HepG2 (cell line): ENCODE data around the gene SOCS1. TPM values are rescaled to one million over a fixed set of nuclear protein-coding genes. Genes with fewer than 3 reads are reported as not detected.

ENCODE experiments used
- CHD2 ChIP-seq: IDR thresholded peaks from 2 replicates; pipeline ENCODE4 v1.6.1; 2011; ENCODE audit warnings: low read depth, low read length, improper control_type of control experiment
- DNMT3B ChIP-seq: conservative IDR thresholded peaks from 2 replicates; pipeline ENCODE4 v1.6.1; 2016; ENCODE audit warnings: missing biosample characterization, control low read depth
- DR1 ChIP-seq: sonication (generic); formaldehyde crosslinking; IDR thresholded peaks from 2 replicates; pipeline ENCODE4 v1.8.0; 2021; ENCODE audit warnings: mild to moderate bottlenecking, missing genetic modification reagents, inconsistent platforms
- FOXK1 ChIP-seq: sonication (generic); formaldehyde crosslinking; IDR thresholded peaks from 2 replicates; pipeline ENCODE4 v1.4.0; 2020; ENCODE audit warnings: low read depth, missing genetic modification reagents, borderline replicate concordance
- HDAC1 ChIP-seq: sonication (generic); formaldehyde crosslinking; IDR thresholded peaks from 2 replicates; pipeline ENCODE4 v1.5.1; 2020; ENCODE audit warnings: mild to moderate bottlenecking, missing genetic modification reagents
- HDAC2 ChIP-seq: sonication (generic); formaldehyde crosslinking; IDR thresholded peaks from 2 replicates; pipeline ENCODE4 v1.4.0; 2020; ENCODE audit warnings: missing genetic modification reagents
- NAIF1 ChIP-seq: sonication (generic); formaldehyde crosslinking; IDR thresholded peaks from 2 replicates; pipeline ENCODE4 v1.5.0; 2020; ENCODE audit warnings: mild to moderate bottlenecking, missing genetic modification reagents, borderline replicate concordance
- NFYC ChIP-seq: IDR thresholded peaks from 2 replicates; pipeline ENCODE4 v1.6.1; 2016; ENCODE audit warnings: missing genetic modification reagents, missing compliant biosample characterization
- SAP130 ChIP-seq: IDR thresholded peaks from 2 replicates; pipeline ENCODE4 v1.6.1; 2016; ENCODE audit warnings: low read depth
- SOX13 ChIP-seq, 3 experiments: fragments of 450-650 bp in 1 of 3; sonication (generic) in 1 of 3; formaldehyde crosslinking in 1 of 3; IDR thresholded peaks in 2 of 3; conservative IDR thresholded peaks in 1 of 3; 2 replicates each; pipeline versions ENCODE4 v1.5.0 to v1.6.1; 2016 to 2020; ENCODE audit warnings: antibody characterized with exemption in 1 of 3, mild to moderate bottlenecking in 1 of 3, missing compliant biosample characterization in 1 of 3, missing genetic modification reagents in 1 of 3, moderate library complexity in 1 of 3
- SOX6 ChIP-seq, 2 experiments: fragments of 450-650 bp in 1 of 2; sonication (generic) in 1 of 2; formaldehyde crosslinking in 1 of 2; IDR thresholded peaks; 2 replicates each; pipeline versions ENCODE4 v1.4.0 to v1.6.1; 2017 to 2020; ENCODE audit warnings: antibody characterized with exemption in 1 of 2, mild to moderate bottlenecking in 1 of 2, missing genetic modification reagents in 1 of 2
- TGIF2 ChIP-seq: IDR thresholded peaks from 2 replicates; pipeline ENCODE4 v1.6.1; 2016; ENCODE audit warnings: control low read depth, missing compliant biosample characterization
- THAP11 ChIP-seq: IDR thresholded peaks from 2 replicates; pipeline ENCODE4 v1.6.1; 2016; ENCODE audit warnings: missing biosample characterization, missing genetic modification reagents
- ZNF205 ChIP-seq: IDR thresholded peaks from 2 replicates; pipeline ENCODE4 v1.6.1; 2018; ENCODE audit warnings: missing biosample characterization, missing genetic modification reagents
- ZNF225 ChIP-seq: sonication (generic); formaldehyde crosslinking; IDR thresholded peaks from 2 replicates; pipeline ENCODE4 v1.4.0; 2020; ENCODE audit warnings: mild to moderate bottlenecking, missing genetic modification reagents
- ZNF614 ChIP-seq: IDR thresholded peaks from 2 replicates; pipeline ENCODE4 v1.6.1; 2018; ENCODE audit warnings: missing biosample characterization, missing genetic modification reagents, inconsistent platforms, borderline replicate concordance
- ZNF83 ChIP-seq: sonication (generic); formaldehyde crosslinking; IDR thresholded peaks from 2 replicates; pipeline ENCODE4 v1.4.0; 2020; ENCODE audit warnings: missing genetic modification reagents, mild to moderate bottlenecking, borderline replicate concordance
- polyA plus RNA-seq, 8 experiments: library from polyadenylated mRNA; depleted of rRNA in 3 of 8; stranded (reverse) in 7 of 8; unstranded in 1 of 8; fragments of >200 nt; fragmentation: Illumina TruSeq in 4 of 8; extraction: Trizol in 4 of 8; gene quantifications; 2 replicates each; pipeline versions ENCODE4 v1.2.1 to v1.2.3, GENCODE V29; 2011 to 2016; ENCODE audit warnings: low read depth in 4 of 8, missing spikeins in 1 of 8, mixed read lengths in 1 of 8; ENCODE audit not compliant: insufficient read depth in 1 of 8
- total RNA-seq, 5 experiments: library from RNA; depleted of rRNA; stranded (reverse); fragments of >200 nt; fragmentation: Illumina TruSeq; extraction: Trizol; gene quantifications; 2 replicates each; pipeline ENCODE4 v1.2.3, GENCODE V29; 2016; ENCODE audit warnings: low read depth in 1 of 5
- TF ChIP-seq, protein P1 (sequence below): sonication (generic); IDR thresholded peaks from 2 replicates; pipeline ENCODE4 v1.6.1; 2016; ENCODE audit warnings: low read depth, borderline replicate concordance
- TF ChIP-seq, protein P2 (sequence below): sonication (generic); formaldehyde crosslinking; conservative IDR thresholded peaks from 2 replicates; pipeline ENCODE4 v1.4.0; 2020; ENCODE audit warnings: missing genetic modification reagents
- TF ChIP-seq, protein P3 (sequence below): sonication (generic); formaldehyde crosslinking; IDR thresholded peaks from 2 replicates; pipeline ENCODE4 v1.8.1; 2023; ENCODE audit warnings: mild to moderate bottlenecking, missing genetic modification reagents, borderline replicate concordance
- TF ChIP-seq, protein P4 (sequence below): sonication (generic); formaldehyde crosslinking; IDR thresholded peaks from 2 replicates; pipeline ENCODE4 v1.5.1; 2020; ENCODE audit warnings: mild to moderate bottlenecking, moderate library complexity, missing genetic modification reagents
- TF ChIP-seq, protein P5 (sequence below), 2 experiments: sonication (generic) in 1 of 2; formaldehyde crosslinking in 1 of 2; IDR thresholded peaks; 2 replicates each; pipeline versions ENCODE4 v1.4.0 to v1.6.1; 2016 to 2020; ENCODE audit warnings: borderline replicate concordance in 1 of 2, low read depth in 1 of 2, mild to moderate bottlenecking in 1 of 2, missing genetic modification reagents in 1 of 2

Gene SOCS1
- total and polyA plus RNA-seq, 2 of the 13 experiments (the other 11 are each of a cell fraction or from before 2014, with no cell fraction given) = 5.3 to 6.3 TPM

DNA sequence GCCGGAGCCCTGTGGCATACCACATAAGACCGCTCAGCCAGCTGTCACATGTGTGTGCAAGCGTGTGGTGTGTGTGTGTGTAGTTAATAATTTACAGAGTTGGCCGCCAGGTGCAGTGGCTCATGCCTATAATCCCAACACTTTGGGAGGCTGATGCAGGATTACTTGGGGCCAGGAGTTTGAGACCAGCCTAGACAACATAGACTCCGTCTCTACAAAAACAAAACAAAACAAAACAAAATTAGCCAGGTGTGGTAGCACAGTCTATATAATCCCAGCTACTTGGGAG lies 20.4 kb downstream of the SOCS1 start (continued):
- TF ChIP-seq, protein P1, sequence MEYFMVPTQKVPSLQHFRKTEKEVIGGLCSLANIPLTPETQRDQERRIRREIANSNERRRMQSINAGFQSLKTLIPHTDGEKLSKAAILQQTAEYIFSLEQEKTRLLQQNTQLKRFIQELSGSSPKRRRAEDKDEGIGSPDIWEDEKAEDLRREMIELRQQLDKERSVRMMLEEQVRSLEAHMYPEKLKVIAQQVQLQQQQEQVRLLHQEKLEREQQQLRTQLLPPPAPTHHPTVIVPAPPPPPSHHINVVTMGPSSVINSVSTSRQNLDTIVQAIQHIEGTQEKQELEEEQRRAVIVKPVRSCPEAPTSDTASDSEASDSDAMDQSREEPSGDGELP = peak; percentile 84; the same call in 1 of the 2 replicates
- TF ChIP-seq SAP130 (CRISPR knock-in tag) (peak; percentile 75), ZNF83 (CRISPR knock-in tag) (no peak), SOX13 (IDR thresholded peaks at IDR 0.05) (no peak), SOX13 (CRISPR knock-in tag; conservative IDR thresholded peaks at IDR 0.05 in 1 of 2, IDR thresholded peaks at IDR 0.05 in 1 of 2) (peak in 1 of 2 experiments; percentile 26; a peak in 1 of 4 replicates), SOX6 (IDR thresholded peaks at IDR 0.05) (no peak), SOX6 (CRISPR knock-in tag; IDR thresholded peaks at IDR 0.05) (peak; percentile 34; the same call in 1 of the 2 replicates), THAP11 (CRISPR knock-in tag) (0 out of 2 replicates have a peak, but pooled peaks have one; percentile 32), FOXK1 (CRISPR knock-in tag) (peak; percentile 32; the same call in 1 of the 2 replicates), DR1 (CRISPR knock-in tag) (no peak), HDAC1 (peak; percentile 26; the same call in 1 of the 2 replicates), NFYC (CRISPR knock-in tag) (no peak), ZNF205 (CRISPR knock-in tag) (0 out of 2 replicates have a peak, but pooled peaks have one; percentile 32), ZNF225 (CRISPR knock-in tag) (no peak), CHD2 (no peak), HDAC2 (CRISPR knock-in tag) (0 out of 2 replicates have a peak, but pooled peaks have one; percentile 33), TGIF2 (CRISPR knock-in tag) (0 out of 2 replicates have a peak, but pooled peaks have one; percentile 54), ZNF614 (CRISPR knock-in tag) (0 out of 2 replicates have a peak, but pooled peaks have one; percentile 33), DNMT3B (CRISPR knock-in tag) (peak; percentile 52; the same call in 1 of the 2 replicates), NAIF1 (CRISPR knock-in tag) (no peak)
- TF ChIP-seq, protein P2, sequence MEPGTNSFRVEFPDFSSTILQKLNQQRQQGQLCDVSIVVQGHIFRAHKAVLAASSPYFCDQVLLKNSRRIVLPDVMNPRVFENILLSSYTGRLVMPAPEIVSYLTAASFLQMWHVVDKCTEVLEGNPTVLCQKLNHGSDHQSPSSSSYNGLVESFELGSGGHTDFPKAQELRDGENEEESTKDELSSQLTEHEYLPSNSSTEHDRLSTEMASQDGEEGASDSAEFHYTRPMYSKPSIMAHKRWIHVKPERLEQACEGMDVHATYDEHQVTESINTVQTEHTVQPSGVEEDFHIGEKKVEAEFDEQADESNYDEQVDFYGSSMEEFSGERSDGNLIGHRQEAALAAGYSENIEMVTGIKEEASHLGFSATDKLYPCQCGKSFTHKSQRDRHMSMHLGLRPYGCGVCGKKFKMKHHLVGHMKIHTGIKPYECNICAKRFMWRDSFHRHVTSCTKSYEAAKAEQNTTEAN (CRISPR knock-in tag) = peak; percentile 90
- TF ChIP-seq, protein P3, sequence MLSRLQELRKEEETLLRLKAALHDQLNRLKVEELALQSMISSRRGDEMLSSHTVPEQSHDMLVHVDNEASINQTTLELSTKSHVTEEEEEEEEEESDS (CRISPR knock-in tag) = no peak
- TF ChIP-seq, protein P4, sequence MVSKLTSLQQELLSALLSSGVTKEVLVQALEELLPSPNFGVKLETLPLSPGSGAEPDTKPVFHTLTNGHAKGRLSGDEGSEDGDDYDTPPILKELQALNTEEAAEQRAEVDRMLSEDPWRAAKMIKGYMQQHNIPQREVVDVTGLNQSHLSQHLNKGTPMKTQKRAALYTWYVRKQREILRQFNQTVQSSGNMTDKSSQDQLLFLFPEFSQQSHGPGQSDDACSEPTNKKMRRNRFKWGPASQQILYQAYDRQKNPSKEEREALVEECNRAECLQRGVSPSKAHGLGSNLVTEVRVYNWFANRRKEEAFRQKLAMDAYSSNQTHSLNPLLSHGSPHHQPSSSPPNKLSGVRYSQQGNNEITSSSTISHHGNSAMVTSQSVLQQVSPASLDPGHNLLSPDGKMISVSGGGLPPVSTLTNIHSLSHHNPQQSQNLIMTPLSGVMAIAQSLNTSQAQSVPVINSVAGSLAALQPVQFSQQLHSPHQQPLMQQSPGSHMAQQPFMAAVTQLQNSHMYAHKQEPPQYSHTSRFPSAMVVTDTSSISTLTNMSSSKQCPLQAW (CRISPR knock-in tag) = peak; percentile 98
- TF ChIP-seq, protein P5, sequence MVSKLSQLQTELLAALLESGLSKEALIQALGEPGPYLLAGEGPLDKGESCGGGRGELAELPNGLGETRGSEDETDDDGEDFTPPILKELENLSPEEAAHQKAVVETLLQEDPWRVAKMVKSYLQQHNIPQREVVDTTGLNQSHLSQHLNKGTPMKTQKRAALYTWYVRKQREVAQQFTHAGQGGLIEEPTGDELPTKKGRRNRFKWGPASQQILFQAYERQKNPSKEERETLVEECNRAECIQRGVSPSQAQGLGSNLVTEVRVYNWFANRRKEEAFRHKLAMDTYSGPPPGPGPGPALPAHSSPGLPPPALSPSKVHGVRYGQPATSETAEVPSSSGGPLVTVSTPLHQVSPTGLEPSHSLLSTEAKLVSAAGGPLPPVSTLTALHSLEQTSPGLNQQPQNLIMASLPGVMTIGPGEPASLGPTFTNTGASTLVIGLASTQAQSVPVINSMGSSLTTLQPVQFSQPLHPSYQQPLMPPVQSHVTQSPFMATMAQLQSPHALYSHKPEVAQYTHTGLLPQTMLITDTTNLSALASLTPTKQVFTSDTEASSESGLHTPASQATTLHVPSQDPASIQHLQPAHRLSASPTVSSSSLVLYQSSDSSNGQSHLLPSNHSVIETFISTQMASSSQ (IDR thresholded peaks at IDR 0.05; ENCODE audit: low read depth) = peak; percentile 95
- TF ChIP-seq, protein P5 (CRISPR knock-in tag; IDR thresholded peaks at IDR 0.05; ENCODE audit: borderline replicate concordance) = peak; percentile 95
